Uterus (tissue), 4 donors: ENCODE results near the gene TMED4. TPM values are rescaled to one million over a fixed set of nuclear protein-coding genes. Genes with fewer than 3 reads are reported as not detected.
A peak's percentile ranks its signal among the peaks of the same experiment; 100 is the strongest.

Experiments
- DNase-seq, 2 donors: peaks; one replicate each; pipeline ENCODE4 v3.0.0-alpha.2; 2019 to 2020
- H3K27ac ChIP-seq, 2 donors: fragments of 200-600 bp; sonication (generic); 1 replicate in 1 of 2; 2 replicates in 1 of 2; pipeline ENCODE4 v1.5.1; 2016 to 2018
- H3K27me3 ChIP-seq, 2 donors: fragments of 200-600 bp; sonication (generic); one replicate each; pipeline ENCODE4 v1.5.1; 2018 to 2019; ENCODE audit warnings: control low read depth in 1 of 2
- H3K36me3 ChIP-seq, 2 donors: fragments of 200-600 bp; sonication (generic); one replicate each; pipeline ENCODE4 v1.5.1; 2019; ENCODE audit warnings: control low read depth in 1 of 2
- H3K4me1 ChIP-seq, 2 donors: fragments of 200-600 bp; sonication (generic); one replicate each; pipeline ENCODE4 v1.5.1; 2018 to 2019; ENCODE audit warnings: control low read depth in 1 of 2
- H3K4me3 ChIP-seq, 2 donors: fragments of 200-600 bp; sonication (generic); 1 replicate in 1 of 2; 2 replicates in 1 of 2; pipeline ENCODE4 v1.5.1; 2018 to 2019; ENCODE audit warnings: mild to moderate bottlenecking in 1 of 2
- H3K9me3 ChIP-seq, 2 donors: fragments of 200-600 bp; sonication (generic); one replicate each; pipeline ENCODE4 v1.5.1; 2019; ENCODE audit warnings: control low read depth in 1 of 2
- CTCF ChIP-seq, 4 experiments: fragments of 200-600 bp in 2 of 4; fragments of 450-650 bp in 2 of 4; sonication (generic) in 2 of 4; IDR thresholded peaks; one replicate each; pipeline ENCODE4 v1.5.1; 2016 to 2019; ENCODE audit warnings: antibody characterized with exemption in 4 of 4, mild to moderate bottlenecking in 2 of 4, moderate library complexity in 1 of 4
- POLR2A ChIP-seq, 2 donors: fragments of 450-650 bp; IDR thresholded peaks; one replicate each; pipeline ENCODE4 v1.6.1; 2016; ENCODE audit warnings: antibody characterized with exemption in 2 of 2, mild to moderate bottlenecking in 1 of 2, moderate library complexity in 1 of 2
- intact Hi-C: fragments of 100-400 bp; cut with DNase I; formaldehyde crosslinking; loops from one replicate; pipeline ENCODE4 v1.15.1; 2023; ENCODE audit warnings: low total_unique reads
- total RNA-seq, 4 donors: library from RNA; depleted of rRNA in 3 of 4; stranded (reverse); fragments of >200 nt in 3 of 4; gene quantifications; one replicate each; pipeline versions ENCODE4 v1.1.0 to v1.2.4, GENCODE V29; 2014 to 2023
- donor health status: DM: yes; HTN: yes; CAD: no.

The TMED4 gene
- 100 to 1,000 TPM in 1 of 4 donors, 10 to 100 TPM in 3; 37.9 to 403 (median 85.8) TPM for total RNA-seq

DNA sequence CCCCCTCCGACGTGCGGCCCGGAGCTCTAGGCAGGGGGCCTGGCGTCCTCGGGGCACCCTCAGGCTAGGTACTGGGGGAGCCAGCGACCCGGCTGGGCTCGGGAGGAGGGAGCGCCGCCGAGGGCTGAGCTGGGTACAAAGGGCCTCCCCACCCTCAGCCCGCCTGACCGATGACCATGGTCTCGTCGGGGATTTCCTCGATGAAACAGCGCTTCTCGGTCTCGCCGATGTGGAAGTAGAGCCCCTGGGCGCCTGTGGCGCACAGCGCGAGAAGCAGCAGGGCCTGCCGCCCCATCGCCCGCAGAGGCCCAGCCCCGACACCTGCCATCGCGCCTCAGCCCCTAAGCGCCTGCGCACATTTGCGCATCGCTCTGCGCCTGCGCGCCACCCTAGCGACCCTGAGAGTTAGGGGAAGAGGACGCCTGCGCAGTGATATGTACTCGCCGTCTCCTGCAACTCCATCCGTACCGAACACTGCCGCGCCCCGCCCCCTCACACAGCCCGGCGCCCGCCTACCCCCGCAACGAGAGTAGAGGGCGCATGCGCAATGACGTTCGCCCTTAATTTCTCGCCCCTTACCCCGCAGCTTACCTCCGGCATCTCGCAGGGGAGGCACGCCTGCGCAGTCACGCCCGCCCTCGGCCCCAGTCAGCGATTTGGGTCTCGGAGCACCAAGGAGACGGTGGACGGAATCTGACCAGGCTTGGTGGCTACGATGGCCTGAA, at the start of gene TMED4:
Gene TMED4 (minus strand): TSS at position 353 of the 725 bp plus-strand sequence. CDS start 25 bp downstream, at position 328.
- Histone ChIP-seq H3K4me3 (peak within 1 kb of the TSS; percentile 71 to 90), H3K9me3 (no peaks in the 10 kb centered on the region), H3K27me3 (no peaks in the 10 kb centered on the region), H3K36me3 (no peaks in the 10 kb centered on the region), H3K27ac (peak within 1 kb of the TSS; percentile 97 to 98), H3K4me1 (peaks cover 4 to 12% of the 10 kb centered on the region in 2 donors)
- intact Hi-C loops, result no loop called here
- TF ChIP-seq POLR2A (IDR thresholded peaks at IDR 0.05) (peak; percentile 84 to 86), CTCF (IDR thresholded peaks at IDR 0.05) (peak in 1 of 4 experiments; percentile 14)
- DNase-seq, result peak; percentile 100

DNA sequence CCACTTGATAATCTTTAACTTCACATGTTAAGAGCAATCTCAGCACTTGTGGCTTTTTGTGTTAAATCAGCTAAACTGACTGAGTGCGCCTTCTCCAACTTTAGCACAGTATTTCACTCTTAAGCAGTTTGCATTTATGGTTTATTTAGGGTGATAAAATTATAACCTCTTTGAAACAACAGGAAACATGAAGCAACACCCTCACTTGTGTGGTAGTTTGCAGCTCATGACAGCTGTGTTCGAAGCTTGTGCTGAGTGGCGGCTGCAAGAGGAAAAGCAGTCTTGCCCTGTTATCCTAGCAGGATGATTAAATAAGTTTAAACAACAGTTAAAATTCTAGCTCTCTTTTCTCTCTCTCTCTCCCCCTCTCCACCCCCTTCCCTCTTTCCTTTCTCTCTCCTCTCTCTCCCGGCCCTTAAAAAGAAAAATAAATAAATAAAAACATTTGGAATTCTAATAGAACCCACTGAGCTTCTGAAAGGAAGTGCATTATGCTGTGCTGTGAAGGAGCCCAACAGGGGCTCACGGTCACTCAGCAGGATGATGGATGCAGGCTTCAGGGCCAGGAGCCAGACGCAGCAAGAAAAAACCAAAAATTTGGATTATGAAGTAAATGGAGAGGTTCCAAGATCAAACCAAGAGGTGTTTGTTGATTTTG, 49.6 kb upstream of the TMED4 start:
- TF ChIP-seq CTCF (IDR thresholded peaks at IDR 0.05) (no peak), POLR2A (IDR thresholded peaks at IDR 0.05) (no peak)
- peaks cover 0 to 7% of the 10 kb centered on the region in 2 donors for H3K4me1 ChIP-seq
- intact Hi-C loops, result no loop called here
- H3K36me3 ChIP-seq, result no peaks in the 10 kb centered on the region
- H3K4me3 ChIP-seq, result no peak overlapping the region
- DNase-seq, result no peak
- no peaks in the 10 kb centered on the region for H3K9me3 ChIP-seq
- H3K27ac ChIP-seq, result peak overlapping the region; percentile 18 to 74
- no peaks in the 10 kb centered on the region for H3K27me3 ChIP-seq

DNA sequence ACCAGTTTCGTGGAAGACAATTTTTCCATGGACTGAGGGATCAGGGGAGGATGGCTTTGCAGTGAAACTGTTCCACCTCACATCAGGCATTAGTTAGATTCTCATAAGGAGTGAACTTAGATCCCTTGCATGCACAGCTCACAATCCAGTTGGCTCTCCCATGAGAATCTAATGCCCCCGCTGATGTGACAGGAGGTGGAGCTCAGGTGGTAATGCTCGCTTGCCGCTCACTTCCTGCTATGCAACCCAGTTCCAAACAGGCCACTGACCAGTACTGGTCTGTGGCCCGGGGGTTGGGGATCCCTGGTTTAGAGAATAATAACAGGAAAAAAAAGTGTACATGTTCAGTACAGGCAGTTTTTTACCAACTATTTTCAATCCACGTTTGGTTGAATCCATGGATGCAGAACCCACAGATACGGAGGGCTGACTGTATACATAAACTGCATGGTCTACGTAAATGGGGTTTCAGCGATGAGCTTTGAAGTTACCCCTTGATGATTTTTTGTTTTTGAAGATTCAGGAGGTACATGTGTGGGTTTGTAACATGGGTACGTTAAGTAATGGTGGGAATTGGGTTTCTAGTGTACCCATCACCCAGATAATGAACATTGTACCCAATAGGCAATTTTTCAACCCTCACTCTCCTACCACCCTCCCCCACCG, 48.9 kb upstream of the TMED4 start:
- no peak overlapping the region for H3K27ac ChIP-seq
- no peaks in the 10 kb centered on the region for H3K9me3 ChIP-seq
- intact Hi-C loops, result no loop called here
- H3K4me1 ChIP-seq, result peaks cover 0 to 7% of the 10 kb centered on the region in 2 donors
- no peak for DNase-seq
- no peak for TF ChIP-seq POLR2A (IDR thresholded peaks at IDR 0.05)
- no peak for TF ChIP-seq CTCF (IDR thresholded peaks at IDR 0.05)
- no peaks in the 10 kb centered on the region for H3K36me3 ChIP-seq
- no peak overlapping the region for H3K4me3 ChIP-seq
- H3K27me3 ChIP-seq, result no peaks in the 10 kb centered on the region

GRCh38 chr7:44629829-44630522, 47.9 kb upstream of the TMED4 start:
- TF ChIP-seq CTCF (IDR thresholded peaks at IDR 0.05), result no peak
- no peak for TF ChIP-seq POLR2A (IDR thresholded peaks at IDR 0.05)
- intact Hi-C loops, result no loop called here
- no peak overlapping the region for H3K27ac ChIP-seq

More at GRCh38 chr7:44629829-44630522, 47.9 kb upstream of the TMED4 start:
- no peaks in the 10 kb centered on the region for H3K27me3 ChIP-seq
- no peak for DNase-seq
- H3K36me3 ChIP-seq, result no peaks in the 10 kb centered on the region
- no peak overlapping the region for H3K4me3 ChIP-seq
- no peaks in the 10 kb centered on the region for H3K9me3 ChIP-seq
- H3K4me1 ChIP-seq, result peaks cover 0 to 4% of the 10 kb centered on the region in 2 donors
